H1 (cell line): ENCODE measurements around the gene MED10. TPM values are rescaled to one million over a fixed set of nuclear protein-coding genes. Genes with fewer than 3 reads are reported as not detected.

Experiments
- BCL11A ChIP-seq, 2 experiments: IDR thresholded peaks; one replicate each; pipeline ENCODE4 v1.6.1; 2011; ENCODE audit warnings: low read depth in 2 of 2, low read length in 2 of 2, mild to moderate bottlenecking in 2 of 2
- BRCA1 ChIP-seq: IDR thresholded peaks from 2 replicates; pipeline ENCODE4 v1.6.1; 2012; ENCODE audit warnings: low read depth, low read length, improper control_type of control experiment
- GTF2F1 ChIP-seq: IDR thresholded peaks from 2 replicates; pipeline ENCODE4 v1.6.1; 2012; ENCODE audit warnings: low read depth, low read length, improper control_type of control experiment, borderline replicate concordance
- PHF8 ChIP-seq: fragments of 200-600 bp; sonication (generic); conservative IDR thresholded peaks from 2 replicates; pipeline ENCODE4 v1.7.1; 2012; ENCODE audit warnings: low read depth, mild to moderate bottlenecking, inconsistent platforms, low read length, moderate library complexity
- RXRA ChIP-seq: IDR thresholded peaks from 2 replicates; pipeline ENCODE4 v1.6.1; 2011; ENCODE audit warnings: low read depth, mild to moderate bottlenecking, low read length, moderate library complexity; ENCODE audit not compliant: insufficient read depth
- polyA plus RNA-seq, 7 experiments: library from polyadenylated mRNA; depleted of rRNA in 3 of 7; stranded (reverse) in 5 of 7; unstranded in 2 of 7; fragments of >200 nt in 5 of 7; fragments of 200-250 nt in 2 of 7; gene quantifications; 1 replicate in 5 of 7; 2 replicates in 1 of 7; 4 replicates in 1 of 7; pipeline versions ENCODE4 v1.2.1 to v1.2.3, GENCODE V29; 2011 to 2013; ENCODE audit warnings: missing spikeins in 2 of 7, mixed read lengths in 2 of 7
- total RNA-seq: library from RNA; stranded (reverse); fragmentation: NEBNext Ultra II Directional; extraction: Animal tissue kit (Norgen Biotek cat#: 25700); gene quantifications from 2 replicates; pipeline ENCODE4 v1.2.1, GENCODE V29; 2021

Gene MED10
- total and polyA plus RNA-seq, 2 of the 8 experiments (the other 6 are each of a cell fraction or from before 2014, with no cell fraction given), result 20.1 to 23.2 TPM

GRCh38 chr5:6362846-6363245 lies 15.5 kb downstream of the MED10 start (continued):
- TF ChIP-seq BRCA1, result no peak
- no peak for TF ChIP-seq GTF2F1
- no peak for TF ChIP-seq PHF8
- TF ChIP-seq BCL11A (IDR thresholded peaks at IDR 0.05; ENCODE audit: low read depth in 2 of 2, low read length in 2 of 2), result no peak
- TF ChIP-seq RXRA, result no peak
- TF ChIP-seq, all 59 proteins: peak for 0
